Stimulated activated CD8-positive, alpha-beta memory T cell treated with anti-CD3 and anti-CD28 coated beads, Interleukin-4, amount 100 ng/mL, for 24 hours (primary cell): ENCODE data around the gene TRIM25.
A peak's percentile ranks its signal among the peaks of the same experiment; 100 is the strongest.

Experiments
- DNase-seq: peaks from one replicate; pipeline ENCODE4 v3.0.0-alpha.2; 2020; ENCODE audit warnings: low read depth

Gene TRIM25

DNA sequence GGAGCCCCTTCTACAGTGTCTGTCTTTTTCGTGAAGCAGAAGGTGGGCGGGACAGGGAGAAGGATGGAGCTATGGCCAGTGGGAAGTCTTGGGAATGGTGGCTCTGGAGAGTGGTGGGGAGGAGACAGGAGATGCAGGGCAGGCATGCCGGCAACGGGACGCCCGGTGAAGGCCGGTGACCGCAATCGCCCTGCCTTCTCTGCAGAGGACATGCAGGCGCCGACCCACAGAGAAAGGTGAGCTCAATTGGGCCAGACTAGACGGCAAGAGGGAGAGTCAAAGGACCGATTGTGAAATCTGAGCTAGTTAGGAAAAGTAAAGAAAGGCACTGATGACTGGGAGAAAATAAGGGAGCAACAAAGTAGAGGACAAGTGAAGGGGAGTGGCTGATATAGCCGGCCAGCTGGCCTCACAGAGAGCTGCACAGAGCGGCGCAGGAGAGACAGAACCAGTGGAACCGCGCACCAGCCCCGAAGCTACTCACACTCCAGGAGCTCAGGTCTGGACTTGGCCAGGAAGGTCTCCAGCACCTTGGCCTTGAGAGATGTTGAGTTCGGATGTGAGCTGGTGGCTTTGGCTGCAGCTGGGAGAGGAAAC lies 18.9 kb downstream of the TRIM25 start:
- DNase-seq = no peak

GRCh38 chr17:56893503-56893902 lies 20.3 kb downstream of the TRIM25 start:
- DNase-seq = no peak

DNA sequence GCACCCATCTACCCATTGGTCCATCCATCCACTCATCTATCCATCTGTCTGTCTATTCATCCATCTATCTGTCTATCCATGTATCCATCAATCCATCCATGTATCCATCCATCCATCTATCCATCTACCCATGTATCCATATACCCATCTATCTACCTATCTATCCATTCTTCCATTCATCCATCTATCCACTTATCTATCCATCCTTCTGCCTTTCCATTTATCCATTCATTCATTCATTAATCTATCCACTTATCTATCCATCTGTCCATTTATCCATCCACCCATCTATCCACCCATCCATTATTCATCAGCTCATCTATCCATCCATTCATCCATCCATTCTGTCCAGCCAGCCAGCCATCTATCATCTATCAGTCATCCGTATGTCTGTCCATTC lies 21.5 kb downstream of the TRIM25 start:
- no peak for DNase-seq

DNA sequence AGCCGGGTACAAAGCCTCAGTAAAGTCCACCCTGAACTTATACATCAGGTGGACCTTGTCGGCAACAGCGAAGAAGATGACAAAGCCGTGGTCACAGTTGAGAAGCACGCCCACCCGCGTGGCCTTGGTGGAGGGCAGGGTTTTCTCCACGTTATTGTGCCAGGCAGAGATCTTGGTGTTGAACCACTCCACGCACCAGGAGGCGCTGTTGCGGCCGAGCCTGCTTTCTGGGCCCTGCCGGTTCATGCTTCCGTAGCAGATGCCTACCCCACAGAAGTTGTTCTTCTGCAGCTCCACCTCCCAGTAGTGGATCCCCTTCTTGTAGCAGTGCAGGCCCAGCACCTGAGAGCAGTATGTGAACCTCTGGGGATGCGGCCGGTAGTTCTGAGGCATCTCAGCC lies 22.1 kb downstream of the TRIM25 start:
- DNase-seq = peak; percentile 43

DNA sequence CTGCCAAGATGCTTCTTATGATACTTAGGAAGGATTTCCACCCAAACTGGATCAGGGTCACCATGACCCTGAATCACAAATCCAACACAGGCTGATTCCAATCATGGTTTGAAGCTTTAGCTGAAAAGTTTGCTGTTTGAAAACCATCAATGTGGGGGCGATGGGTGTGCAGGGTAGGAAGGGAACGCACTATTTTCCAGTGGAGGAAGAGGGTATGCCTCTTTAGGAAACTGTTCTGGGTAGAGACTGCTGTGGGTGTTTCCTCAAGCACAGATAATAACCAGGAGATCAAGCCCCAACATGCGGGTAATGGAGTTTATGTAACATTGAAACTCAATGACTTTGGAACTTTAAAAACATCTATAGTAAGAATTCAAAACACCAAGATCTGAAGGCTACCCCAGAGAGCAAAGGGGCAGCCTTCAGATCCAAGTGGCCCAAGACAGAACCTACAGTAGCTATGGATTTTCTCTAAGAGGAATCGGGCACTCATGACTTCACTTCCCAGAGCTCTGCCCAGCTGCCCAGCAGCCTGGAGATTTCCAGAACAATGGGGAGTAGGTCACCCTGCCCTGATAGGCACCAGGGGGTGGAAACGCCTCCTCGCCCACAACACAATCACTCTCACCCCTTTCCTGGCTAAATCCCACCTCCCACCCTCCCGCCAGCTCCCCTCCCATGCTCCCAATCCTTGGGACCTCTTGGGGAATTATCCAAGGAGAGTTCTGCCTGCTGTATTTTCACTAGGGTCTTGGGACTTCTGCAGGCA lies 22.8 kb downstream of the TRIM25 start:
- DNase-seq = no peak

GRCh38 chr17:56890390-56890789 lies 23.5 kb downstream of the TRIM25 start:
- no peak for DNase-seq

- DNase-seq = no peak
These were observed 26.0 kb downstream of the TRIM25 start for GRCh38 chr17:56887552-56888467.

DNA sequence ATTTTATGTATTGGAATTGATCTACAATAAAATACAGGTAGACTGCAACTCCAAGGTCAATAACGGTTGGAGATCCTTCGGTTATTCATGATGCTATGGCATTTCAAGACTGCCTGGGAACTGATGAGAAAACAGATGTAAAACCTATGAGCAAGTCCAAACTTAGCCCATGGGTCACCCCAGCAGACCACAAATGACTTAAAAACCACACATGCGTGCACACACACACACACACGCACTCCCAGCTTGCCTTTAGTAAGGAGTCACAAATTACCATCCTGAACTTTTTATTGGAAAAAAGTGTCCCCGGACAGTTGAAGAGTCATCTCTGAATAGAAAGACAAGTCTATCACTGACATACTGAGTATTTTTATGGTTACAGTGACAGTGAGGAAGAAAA lies 26.7 kb downstream of the TRIM25 start:
- no peak for DNase-seq

DNA sequence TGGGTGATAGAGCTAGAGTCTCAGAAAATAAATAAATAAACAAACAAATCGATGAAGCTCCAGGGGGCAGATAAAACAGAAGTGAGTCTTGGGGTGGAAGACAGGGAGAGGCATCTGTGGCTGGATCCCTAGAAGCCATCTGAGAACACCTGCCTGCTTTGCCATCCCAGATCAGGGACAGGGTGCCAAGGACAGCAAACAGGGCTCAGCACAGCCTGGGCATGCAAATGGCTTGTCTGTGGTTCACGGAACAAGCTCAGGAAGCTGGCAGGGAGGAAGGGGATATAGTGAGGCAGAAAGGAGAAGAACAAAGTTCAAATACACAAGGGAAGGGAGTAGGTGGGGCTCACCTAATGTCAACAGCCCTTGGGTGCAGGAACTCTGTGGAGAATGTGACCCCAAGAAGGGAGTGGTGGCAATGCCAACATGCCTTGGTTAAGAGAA lies 27.5 kb downstream of the TRIM25 start:
- no peak for DNase-seq

DNA sequence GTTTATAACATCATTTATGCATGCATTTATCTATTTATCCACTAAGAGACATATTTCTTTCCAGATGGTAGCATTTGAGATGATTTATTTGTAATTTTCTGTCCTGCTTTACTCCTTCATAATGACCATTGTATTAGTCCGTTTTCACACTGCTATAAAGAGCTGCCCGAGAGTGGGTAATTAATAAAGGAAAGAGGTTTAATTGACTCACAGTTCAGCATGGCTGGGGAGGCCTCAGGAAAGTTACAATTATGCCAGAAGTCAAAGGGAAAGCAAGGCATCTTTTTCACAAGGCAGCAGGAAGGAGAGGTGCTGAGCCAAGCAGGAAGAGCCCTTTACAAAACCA lies 28.6 kb downstream of the TRIM25 start:
- no peak for DNase-seq

GRCh38 chr17:56884483-56885311 lies 29.2 kb downstream of the TRIM25 start:
- DNase-seq = no peak

GRCh38 chr17:56883616-56884015 lies 30.2 kb downstream of the TRIM25 start:
- DNase-seq = no peak

DNA sequence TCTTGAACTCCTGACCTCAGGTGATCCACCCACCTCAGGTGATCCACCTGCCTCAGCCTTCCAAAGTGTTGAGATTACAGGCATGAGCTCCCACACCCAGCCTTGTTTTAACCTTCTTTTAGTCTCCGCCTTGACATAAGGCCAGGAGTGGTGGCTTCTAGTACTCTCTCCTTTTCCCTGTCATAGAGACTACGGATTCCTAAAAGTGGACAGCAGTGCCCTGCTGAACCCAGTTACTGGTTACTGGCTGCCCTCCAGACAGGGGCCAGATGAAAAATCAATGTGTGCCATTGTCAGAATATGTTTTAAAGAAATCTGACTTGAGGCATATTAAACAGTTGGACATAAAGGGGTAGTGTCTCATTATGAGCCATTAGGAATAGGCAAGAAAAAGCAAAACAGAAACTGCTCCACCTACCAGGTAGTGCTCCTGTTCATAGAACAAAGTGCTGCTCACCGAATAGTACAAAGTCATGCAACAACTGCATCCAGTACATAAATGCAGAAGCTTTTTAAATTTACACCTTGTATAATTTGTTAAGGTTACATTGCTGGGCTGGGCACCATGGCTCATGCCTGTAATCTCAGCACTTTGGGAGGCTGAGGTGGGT lies 32.1 kb downstream of the TRIM25 start:
- DNase-seq = no peak

DNA sequence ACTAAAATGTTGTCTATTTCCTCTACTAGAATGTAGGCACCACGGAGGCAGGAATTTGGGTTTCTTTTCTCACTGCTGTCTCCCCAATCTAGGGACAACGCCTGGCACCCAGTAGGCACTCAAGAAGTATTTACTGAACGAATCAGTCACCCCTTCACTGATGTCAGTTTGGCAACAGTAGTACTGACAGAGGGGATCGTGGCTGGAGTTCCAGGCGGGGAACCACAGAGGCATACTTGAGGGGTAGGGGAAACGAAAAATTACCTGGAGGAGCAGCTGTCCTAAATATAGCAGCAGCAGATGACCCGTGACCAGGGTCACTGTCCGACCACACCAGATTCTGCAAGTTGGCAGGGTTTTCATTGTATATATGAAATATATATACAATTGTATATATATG lies 33.3 kb downstream of the TRIM25 start:
- no peak for DNase-seq

DNA sequence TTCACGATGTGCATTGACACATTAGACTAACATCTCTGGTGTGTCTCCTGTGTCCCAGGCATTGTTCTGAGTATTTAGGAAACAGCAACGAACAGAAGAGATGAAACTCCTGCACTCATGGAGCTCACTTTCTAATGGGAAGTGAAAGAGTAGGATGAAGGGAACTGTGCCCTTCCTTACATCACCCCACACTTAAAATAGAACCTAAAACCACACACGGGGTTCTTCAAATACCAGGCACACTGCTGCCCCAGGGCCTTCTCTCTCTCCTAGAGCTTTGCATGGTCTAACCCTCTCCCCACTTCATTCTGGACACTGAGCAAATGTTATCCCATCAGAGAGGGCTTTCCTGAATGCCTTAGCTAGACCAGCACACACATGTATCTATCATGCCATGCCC lies 33.7 kb downstream of the TRIM25 start:
- DNase-seq = no peak

DNA sequence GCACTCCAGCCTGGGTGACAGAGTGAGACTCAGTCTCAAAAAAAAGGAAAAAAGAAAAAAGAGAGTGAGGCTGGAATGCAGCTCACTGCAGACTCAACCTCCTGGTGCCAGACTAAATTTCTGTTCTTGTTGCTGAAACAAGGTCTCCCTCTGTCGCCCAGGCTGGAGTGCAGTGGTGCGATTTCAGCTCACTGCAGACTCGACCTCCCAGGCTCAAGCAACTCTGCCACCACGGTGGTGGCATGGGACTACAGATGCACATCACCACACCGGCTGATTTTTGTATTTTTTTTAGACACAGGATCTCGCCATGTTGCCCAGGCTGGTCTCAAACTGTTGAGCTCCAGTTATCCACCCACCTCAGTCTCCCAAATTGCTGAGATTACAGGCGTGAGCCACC lies 34.6 kb downstream of the TRIM25 start:
- DNase-seq = no peak

DNA sequence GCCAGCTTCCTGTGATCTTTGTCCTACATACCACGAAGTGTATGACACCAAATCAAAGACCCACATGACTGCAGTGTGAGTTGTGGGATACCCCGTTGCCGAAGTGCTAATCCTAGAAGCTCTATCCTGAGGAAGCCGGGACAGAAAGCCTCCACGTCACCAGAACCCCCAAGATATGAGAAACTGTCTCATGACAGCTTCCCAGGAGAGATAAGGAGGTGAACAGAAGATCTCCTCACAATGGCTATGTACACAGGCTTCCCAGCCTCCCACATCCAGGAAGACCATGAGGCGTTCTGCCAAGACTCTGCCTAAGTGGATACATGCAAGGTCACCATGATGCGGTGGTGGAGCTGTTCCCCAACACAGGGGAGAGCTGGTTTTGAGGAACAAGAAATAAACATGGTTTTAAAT lies 37.1 kb downstream of the TRIM25 start:
- DNase-seq = no peak

GRCh38 chr17:56870081-56870651 lies 43.7 kb downstream of the TRIM25 start:
- DNase-seq = no peak

- no peak for DNase-seq
These were observed 45.1 kb downstream of the TRIM25 start for GRCh38 chr17:56868716-56869115.

GRCh38 chr17:56867948-56868376 lies 45.9 kb downstream of the TRIM25 start:
- DNase-seq = no peak

- DNase-seq = no peak
These were observed 47.4 kb downstream of the TRIM25 start for GRCh38 chr17:56866496-56866895.
